Neural crest cell (in vitro differentiated cells): ENCODE results near the gene NEURL3. TPM values are rescaled to one million over a fixed set of nuclear protein-coding genes. Genes with fewer than 3 reads are reported as not detected.

Experiments used
- DNase-seq: peaks from one replicate; pipeline ENCODE4 v3.0.0; 2021; ENCODE audit warnings: low read depth, mixed read lengths, low spot score
- H3K27ac Mint-ChIP-seq: one replicate; pipeline ENCODE4 v1.8.0; 2021; ENCODE audit warnings: mild to moderate bottlenecking, mixed read lengths; ENCODE audit not compliant: unreplicated experiment
- H3K27me3 Mint-ChIP-seq: 2 replicates; pipeline ENCODE4 v1.8.0; 2021; ENCODE audit warnings: low read depth, mild to moderate bottlenecking, mixed read lengths
- H3K36me3 Mint-ChIP-seq: 2 replicates; pipeline ENCODE4 v1.8.0; 2021; ENCODE audit warnings: low read depth, mild to moderate bottlenecking, mixed read lengths
- H3K4me1 Mint-ChIP-seq: 2 replicates; pipeline ENCODE4 v1.8.0; 2021; ENCODE audit warnings: mixed read lengths
- H3K4me3 Mint-ChIP-seq: one replicate; pipeline ENCODE4 v1.8.0; 2021; ENCODE audit warnings: mild to moderate bottlenecking, mixed read lengths
- H3K9me3 Mint-ChIP-seq: 2 replicates; pipeline ENCODE4 v1.8.0; 2021; ENCODE audit warnings: mixed read lengths
- total RNA-seq: library from RNA; stranded (reverse); gene quantifications from 2 replicates; pipeline ENCODE4 v1.2.1, GENCODE V29; 2021
- TF ChIP-seq, protein P1 (sequence below): fragments of 200-600 bp; sonication (generic); conservative IDR thresholded peaks from 2 replicates; pipeline ENCODE4 v1.5.0; 2021; ENCODE audit warnings: antibody characterized with exemption, mild to moderate bottlenecking

Gene NEURL3
- total RNA-seq, 1 donor from 2014 or later: 0.21 TPM

- H3K27ac Mint-ChIP-seq: no peak overlapping the region
- H3K9me3 Mint-ChIP-seq: no peaks in the 10 kb centered on the region
- no peaks in the 10 kb centered on the region for H3K36me3 Mint-ChIP-seq
- H3K4me1 Mint-ChIP-seq: peaks cover 12% of the 10 kb centered on the region
- no peaks in the 10 kb centered on the region for H3K27me3 Mint-ChIP-seq
- TF ChIP-seq, protein P1, sequence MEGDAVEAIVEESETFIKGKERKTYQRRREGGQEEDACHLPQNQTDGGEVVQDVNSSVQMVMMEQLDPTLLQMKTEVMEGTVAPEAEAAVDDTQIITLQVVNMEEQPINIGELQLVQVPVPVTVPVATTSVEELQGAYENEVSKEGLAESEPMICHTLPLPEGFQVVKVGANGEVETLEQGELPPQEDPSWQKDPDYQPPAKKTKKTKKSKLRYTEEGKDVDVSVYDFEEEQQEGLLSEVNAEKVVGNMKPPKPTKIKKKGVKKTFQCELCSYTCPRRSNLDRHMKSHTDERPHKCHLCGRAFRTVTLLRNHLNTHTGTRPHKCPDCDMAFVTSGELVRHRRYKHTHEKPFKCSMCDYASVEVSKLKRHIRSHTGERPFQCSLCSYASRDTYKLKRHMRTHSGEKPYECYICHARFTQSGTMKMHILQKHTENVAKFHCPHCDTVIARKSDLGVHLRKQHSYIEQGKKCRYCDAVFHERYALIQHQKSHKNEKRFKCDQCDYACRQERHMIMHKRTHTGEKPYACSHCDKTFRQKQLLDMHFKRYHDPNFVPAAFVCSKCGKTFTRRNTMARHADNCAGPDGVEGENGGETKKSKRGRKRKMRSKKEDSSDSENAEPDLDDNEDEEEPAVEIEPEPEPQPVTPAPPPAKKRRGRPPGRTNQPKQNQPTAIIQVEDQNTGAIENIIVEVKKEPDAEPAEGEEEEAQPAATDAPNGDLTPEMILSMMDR: no peak
- no peak for DNase-seq
- H3K4me3 Mint-ChIP-seq: no peak overlapping the region
Observed at GRCh38 chr2:96524482-96525210, 19.5 kb upstream of the NEURL3 start.

DNA sequence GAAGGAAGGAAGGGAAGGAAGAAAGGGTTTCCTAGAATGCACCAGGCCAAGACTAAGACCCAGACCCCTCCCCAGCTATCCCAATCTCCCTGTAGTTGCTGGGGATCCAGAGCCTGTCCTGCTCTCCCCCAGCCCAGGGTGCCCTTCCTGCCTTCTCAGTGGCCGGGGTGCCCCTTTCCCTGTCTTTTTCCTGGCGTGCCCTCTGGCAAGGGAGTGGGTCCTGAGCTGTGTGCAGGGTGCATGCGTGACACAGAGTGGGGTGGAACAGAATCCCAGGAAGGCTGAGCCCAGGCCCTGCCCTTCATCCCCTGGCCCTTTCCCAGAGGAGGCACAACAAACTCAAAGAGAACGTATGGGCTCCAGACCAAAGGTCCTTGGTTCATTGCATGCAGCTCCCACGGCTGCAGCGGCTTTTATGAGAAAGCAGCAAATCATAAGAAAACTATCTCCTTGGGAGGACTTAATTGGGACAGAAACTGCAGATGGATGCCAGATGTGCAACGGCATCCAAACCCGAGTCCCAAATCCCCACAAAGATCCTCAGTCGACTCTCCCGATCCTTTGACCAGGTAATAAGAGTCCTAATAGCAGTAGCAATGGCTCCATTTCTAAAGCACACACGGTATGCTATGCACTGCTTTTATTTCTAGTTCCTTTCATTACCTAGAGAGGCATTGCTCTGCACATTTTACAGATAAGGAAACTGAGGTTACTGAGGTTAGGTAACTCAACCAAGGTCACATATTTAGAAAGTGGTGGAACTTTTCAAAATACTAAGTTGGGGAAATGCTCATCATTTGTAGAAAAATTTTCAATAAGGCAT lies 18.7 kb upstream of the NEURL3 start:
- H3K27ac Mint-ChIP-seq: no peak overlapping the region
- peaks cover 12% of the 10 kb centered on the region for H3K4me1 Mint-ChIP-seq
- no peaks in the 10 kb centered on the region for H3K36me3 Mint-ChIP-seq
- H3K27me3 Mint-ChIP-seq: no peaks in the 10 kb centered on the region
- DNase-seq: no peak
- H3K4me3 Mint-ChIP-seq: no peak overlapping the region
- TF ChIP-seq, protein P1: no peak
- H3K9me3 Mint-ChIP-seq: no peaks in the 10 kb centered on the region

DNA sequence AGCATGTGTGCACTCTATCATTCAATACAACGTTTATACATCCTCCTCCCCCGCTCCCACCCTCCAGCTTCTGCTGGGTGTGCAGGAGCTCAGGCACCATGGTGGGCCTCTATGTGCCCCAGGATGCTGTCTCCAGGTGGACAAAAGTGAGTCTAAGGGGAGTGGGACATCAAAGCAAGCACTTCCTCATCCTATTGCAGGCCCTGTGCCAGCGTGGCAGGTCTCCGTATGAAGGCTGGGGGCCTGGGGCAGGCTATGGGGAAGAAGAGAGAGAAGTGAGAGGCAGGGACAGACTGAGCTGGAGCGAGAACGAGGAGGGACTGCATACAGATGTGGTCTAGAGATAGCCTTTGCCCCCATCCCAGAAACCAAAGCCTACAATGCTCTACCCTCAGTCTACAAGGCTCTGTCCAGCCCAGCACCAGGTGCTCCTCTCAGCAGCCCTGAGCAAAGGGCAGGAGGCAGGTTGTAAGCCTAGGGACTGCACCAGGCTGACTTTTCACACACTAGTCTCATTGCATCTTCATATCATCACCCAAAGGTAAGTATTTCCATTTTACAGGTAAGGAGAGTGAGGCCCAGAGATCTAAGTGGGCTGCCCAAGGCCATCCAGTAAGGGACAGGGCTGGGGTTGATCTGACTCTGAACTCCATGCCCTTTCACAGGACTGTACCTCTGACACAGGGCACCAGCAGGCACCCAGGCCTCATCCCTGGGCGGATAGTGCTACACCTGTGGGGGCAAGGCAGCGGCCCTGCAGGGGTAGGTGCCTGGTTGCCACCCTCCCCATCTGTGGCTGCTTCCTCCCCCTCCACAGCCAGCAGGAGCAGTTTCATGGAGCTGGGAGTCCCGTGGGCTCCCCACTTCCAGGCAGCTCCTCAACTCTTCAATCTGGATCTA lies 17.4 kb upstream of the NEURL3 start:
- Mint-ChIP-seq H3K9me3 (peaks cover 5% of the 10 kb centered on the region), H3K27ac (no peak overlapping the region), H3K27me3 (no peaks in the 10 kb centered on the region), H3K36me3 (no peaks in the 10 kb centered on the region), H3K4me3 (no peak overlapping the region), H3K4me1 (peaks cover 6% of the 10 kb centered on the region)
- TF ChIP-seq, protein P1: no peak
- no peak for DNase-seq

DNA sequence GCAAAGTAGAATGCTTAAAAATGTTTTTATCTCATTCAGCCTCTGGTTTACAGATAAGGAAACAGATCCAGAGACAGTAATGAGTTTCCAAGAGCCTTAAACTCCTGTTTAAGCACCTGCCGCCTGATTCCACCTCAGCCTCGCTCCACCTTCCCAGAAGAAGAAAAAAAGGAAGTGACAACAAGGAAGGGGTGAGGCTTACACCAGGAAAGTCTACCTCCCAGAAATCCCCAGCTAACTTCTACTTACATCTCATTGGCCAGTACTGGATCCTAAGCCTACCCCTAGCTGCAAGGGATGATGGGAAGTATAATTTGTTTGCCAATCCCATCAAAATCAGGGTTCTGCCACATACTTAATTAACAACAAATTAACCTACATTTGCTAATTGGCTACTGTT lies 16.1 kb upstream of the NEURL3 start:
- Mint-ChIP-seq H3K4me1 (no peaks in the 10 kb centered on the region), H3K36me3 (peaks cover 3% of the 10 kb centered on the region), H3K4me3 (no peak overlapping the region), H3K27ac (no peak overlapping the region), H3K27me3 (no peaks in the 10 kb centered on the region), H3K9me3 (peaks cover 12% of the 10 kb centered on the region)
- TF ChIP-seq, protein P1: no peak
- no peak for DNase-seq

DNA sequence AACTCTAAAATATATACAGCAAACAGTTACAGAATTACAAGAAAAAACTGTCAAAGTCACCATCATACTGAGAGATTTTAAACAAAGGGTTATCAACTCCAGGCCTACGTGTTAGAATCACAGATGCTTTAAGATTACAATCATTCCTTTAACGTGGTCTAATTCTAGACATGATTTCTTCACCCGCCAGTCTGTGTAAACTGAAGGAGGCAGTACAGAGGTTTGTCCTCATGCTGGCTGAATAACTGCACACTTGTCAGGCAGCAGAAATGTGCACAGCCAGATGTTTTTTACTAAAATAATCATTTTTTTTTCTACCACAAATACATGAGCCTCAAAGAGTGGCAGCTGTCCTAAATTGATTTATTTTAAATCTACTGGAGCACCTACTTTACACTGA lies 15.5 kb upstream of the NEURL3 start:
- Mint-ChIP-seq H3K4me3 (no peak overlapping the region), H3K36me3 (peaks cover 3% of the 10 kb centered on the region), H3K27ac (no peak overlapping the region), H3K4me1 (no peaks in the 10 kb centered on the region), H3K27me3 (no peaks in the 10 kb centered on the region), H3K9me3 (peaks cover 12% of the 10 kb centered on the region)
- DNase-seq: no peak
- TF ChIP-seq, protein P1: no peak
